GM18868 (cell line): ENCODE data around the gene CBFA2T2.
"Not testable (repeated sequence)": the region's sequence is repeated elsewhere in the genome, so short reads cannot be mapped to it uniquely, and the experiment has no call there.

ENCODE experiments used
- ATAC-seq: cut with Tn5 transposase; IDR thresholded peaks from one replicate; pipeline ENCODE4 v1.9.1; 2021; ENCODE audit warnings: mild to moderate bottlenecking, moderate library complexity; ENCODE audit not compliant: unreplicated experiment

CBFA2T2 gene

DNA sequence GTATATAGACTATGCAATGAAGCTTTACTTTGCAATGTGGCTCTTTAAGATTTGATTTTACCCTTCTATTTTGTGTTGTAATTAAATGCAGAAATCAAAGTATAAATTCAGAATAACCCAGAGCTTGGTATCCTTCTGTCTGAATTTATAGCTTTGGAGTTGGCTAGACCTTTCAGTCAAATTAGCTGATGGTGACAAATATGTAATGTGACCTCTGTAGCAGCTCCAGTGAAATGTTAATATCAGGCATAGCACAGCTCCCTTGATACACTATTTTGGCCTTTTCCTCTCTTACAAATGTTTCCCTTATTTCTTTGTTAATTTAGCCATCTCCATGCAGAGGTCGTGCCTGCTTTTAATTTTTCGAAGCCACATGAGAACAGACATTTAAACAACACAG lies 11.1 kb downstream of the CBFA2T2 start:
- ATAC-seq = no peak

DNA sequence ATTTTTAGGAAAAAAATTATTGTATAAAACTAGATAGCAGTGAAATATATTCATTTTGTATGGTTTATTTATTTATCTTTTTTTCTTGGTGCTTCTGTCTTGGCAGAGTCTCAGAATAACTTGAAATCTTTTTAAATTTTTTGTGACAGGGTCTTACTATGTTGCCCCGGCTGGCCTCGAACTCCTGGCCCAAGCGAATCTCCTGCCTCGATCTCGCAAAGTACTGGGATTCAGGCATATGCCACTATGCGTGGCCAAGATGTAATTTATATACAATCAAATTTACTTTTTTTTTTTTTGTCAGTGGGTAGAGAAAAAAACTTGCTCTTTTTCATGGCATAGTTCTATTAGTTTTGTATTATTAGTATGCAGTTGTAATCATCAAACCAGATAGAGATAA lies 13.7 kb downstream of the CBFA2T2 start:
- no peak for ATAC-seq

DNA sequence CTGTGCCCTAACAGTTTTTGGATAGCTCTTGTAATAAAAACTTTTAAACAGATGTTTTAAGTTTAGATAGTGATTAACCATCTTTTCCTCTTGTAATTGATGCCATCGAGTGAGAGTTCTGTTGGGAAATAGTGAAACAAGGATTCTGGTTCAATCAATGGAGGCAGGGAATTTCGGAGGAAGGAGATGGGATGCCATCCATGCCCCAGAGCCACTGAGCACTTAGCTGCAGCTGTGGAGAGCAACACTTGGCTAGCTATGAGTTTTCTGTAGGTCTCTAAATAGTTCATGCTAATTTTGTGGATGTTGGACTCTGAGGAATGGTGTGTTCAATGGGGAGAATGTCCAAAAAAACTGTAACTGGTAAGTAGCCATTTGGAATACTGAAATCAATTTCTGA lies 16.7 kb downstream of the CBFA2T2 start:
- ATAC-seq = no peak

GRCh38 chr20:33507461-33507860 lies 17.6 kb downstream of the CBFA2T2 start:
- no peak for ATAC-seq

- ATAC-seq = not testable (repeated sequence)
Observed at GRCh38 chr20:33508015-33508414, 18.1 kb downstream of the CBFA2T2 start.

GRCh38 chr20:33509057-33509456 lies 19.2 kb downstream of the CBFA2T2 start:
- not testable (repeated sequence) for ATAC-seq

- not testable (repeated sequence) for ATAC-seq
Observed at GRCh38 chr20:33511876-33512275, 22.0 kb downstream of the CBFA2T2 start.

DNA sequence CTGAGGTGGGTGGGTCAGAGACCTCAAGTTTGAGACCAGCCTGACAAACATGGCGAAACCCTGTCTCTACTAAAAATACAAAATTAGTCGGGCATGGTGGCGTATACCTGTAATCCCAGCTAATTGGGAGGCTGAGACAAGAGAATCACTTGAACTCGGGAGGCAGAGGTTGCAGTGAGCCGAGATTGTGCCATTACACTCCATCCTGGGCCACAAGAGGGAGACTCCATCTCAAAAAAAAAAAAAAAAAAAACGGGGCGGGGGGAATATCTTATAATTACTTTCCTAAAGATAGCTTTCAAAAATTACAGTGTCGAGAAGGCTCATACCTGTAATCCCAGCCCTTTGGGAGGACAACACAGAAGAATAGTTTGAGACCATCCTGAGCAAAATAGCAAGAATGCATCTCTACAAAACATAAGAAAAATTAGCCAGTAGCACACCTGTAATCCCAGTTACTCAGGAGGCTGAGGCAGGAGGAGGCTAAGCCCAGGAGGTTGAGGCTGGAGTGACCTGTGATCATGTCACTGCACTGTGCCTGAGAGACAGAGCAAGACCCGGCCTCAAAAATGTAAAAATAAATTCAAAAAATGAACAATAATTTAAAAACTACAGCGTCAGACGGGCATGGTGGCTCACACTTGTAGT lies 25.8 kb downstream of the CBFA2T2 start:
- no peak for ATAC-seq

- no peak for ATAC-seq
Observed at GRCh38 chr20:33516882-33517281, 27.0 kb downstream of the CBFA2T2 start.

DNA sequence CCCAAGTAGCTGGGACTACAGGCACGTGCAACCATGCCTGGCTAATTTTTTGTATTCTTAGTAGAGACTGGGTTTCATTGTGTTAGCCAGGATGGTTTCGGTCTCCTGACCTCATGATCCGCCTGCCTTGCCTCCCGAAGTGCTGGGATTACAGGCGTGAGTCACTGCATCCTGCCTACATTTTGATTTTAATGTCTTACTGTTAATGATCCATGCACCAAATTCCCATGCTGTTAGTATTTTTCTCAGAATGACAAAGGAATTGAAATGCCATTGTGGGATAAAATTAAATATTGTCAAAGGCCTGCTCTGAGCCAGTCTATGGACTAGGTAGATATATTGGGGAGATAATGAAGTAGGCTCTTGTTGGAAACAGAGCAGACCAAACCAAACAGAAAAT lies 28.2 kb downstream of the CBFA2T2 start:
- ATAC-seq = no peak

- no peak for ATAC-seq
Observed at GRCh38 chr20:33521461-33521860, 31.6 kb downstream of the CBFA2T2 start.

DNA sequence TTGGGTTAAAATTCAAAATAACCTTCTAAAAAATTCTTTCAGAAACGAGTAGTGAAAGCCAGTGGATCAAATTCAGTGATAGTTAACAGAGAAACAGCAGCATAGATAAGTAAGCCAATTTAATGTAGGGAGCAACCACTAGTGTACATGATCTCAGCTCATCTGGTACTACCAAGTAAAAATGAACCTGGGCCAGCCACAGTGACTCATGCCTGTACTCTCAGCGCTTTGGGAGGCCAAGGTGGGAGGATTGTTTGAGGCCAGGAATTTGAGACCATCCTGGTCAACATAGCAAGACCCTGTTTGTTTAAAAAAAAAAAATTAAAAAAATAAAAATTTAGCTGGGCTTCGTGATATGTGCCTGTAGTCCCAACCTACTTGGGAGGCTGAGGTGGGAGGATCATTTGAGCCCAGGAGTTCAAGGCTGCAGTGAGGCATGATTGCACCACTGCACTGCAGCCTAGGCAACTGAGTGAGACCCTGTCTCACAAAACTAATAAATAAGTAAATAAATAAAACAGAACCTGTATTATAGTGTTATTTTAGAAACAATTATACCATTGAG lies 32.4 kb downstream of the CBFA2T2 start:
- ATAC-seq = no peak

DNA sequence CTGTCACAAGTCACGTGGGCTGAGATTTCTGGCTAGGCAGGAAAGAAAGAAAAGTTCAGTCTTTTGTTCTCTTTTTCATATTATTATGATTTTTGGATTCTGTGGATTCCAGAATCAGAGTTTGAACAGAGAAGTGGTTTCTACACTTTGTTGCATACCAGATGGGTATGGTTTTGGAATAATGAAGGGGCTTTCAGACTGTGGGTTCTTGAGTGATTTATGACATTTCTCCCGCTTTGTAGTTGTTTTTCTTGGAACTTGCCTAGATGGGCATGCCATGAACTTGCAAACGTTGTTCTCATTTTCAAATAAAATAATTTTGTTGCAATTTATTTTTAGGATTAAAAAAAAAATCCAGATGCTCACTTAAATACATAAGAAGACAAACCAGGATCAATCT lies 34.4 kb downstream of the CBFA2T2 start:
- ATAC-seq = no peak

- no peak for ATAC-seq
Observed at GRCh38 chr20:33526769-33527168, 36.9 kb downstream of the CBFA2T2 start.

- ATAC-seq = no peak
Observed at GRCh38 chr20:33531047-33531877, 41.4 kb downstream of the CBFA2T2 start.

- no peak for ATAC-seq
Observed at GRCh38 chr20:33531885-33532284, 42.0 kb downstream of the CBFA2T2 start.

DNA sequence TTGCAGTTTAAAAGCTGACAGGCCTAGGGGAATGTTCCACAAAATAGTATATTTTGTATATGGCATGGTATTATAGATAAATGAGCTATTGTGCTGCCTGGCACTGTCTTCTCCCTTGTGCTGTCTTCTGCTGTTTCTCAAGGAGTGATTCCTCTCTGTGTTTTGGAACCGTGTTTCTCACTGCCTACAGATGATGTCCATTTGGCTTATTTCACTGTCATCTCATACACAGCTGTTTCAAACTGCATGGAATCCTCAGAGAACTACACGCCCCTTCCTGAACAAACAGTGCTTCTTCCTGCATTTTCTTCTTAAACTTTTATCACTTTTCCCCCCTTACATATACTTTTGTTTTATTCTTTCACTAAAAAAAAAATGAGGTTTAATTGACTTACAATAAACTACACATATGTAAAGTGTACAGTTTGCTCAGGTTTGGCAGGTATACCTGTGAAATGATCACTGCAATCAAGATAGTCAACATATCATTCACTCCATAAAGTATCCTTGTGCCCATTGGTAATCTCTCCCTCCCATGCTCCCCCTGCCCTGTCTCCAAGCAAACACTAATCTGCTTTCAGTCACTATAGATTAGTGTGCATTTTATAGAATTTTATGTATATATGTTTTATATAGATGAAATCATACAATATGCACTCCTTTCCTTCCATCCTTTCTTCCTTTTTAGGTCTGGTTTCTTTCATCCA lies 43.0 kb downstream of the CBFA2T2 start:
- ATAC-seq = no peak

- ATAC-seq = not testable (repeated sequence)
Observed at GRCh38 chr20:33535717-33536116, 45.8 kb downstream of the CBFA2T2 start.

- no peak for ATAC-seq
Observed at GRCh38 chr20:33537608-33538007, 47.7 kb downstream of the CBFA2T2 start.

- no peak for ATAC-seq
Observed at GRCh38 chr20:33539129-33539528, 49.2 kb downstream of the CBFA2T2 start.

DNA sequence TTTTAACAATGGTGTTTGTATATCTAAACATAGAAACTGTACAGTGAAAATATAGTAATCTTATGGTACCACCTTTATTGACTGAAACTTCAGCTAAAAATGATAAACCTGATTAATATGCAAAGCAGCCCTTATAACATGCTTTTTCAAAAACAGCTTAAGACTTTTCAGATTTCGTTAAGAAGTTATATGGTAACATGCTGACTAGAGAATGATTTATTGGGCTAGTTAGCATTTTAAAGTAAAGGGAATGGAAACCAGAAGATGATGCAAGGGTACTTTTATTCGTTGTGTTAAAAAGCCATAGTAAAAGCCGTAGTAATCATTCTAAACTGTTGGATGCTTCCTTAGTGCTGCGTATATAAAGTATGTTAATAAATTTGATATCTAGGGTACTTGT lies 50.5 kb downstream of the CBFA2T2 start:
- ATAC-seq = no peak
